Measurements from ENCODE around the gene EIF4A2.
A peak's percentile ranks its signal among the peaks of the same experiment; 100 is the strongest.
"Not testable (repeated sequence)": the region's sequence is repeated elsewhere in the genome, so short reads cannot be mapped to it uniquely, and the experiment has no call there.

EIF4A2 gene

GRCh38 chr3:186818956-186819355 lies 35.6 kb downstream of the EIF4A2 start:
- TF ChIP-seq TCF4 (CRISPR knock-in tag; IDR thresholded peaks at IDR 0.05; ENCODE audit: borderline replicate concordance): no peak
- TF ChIP-seq ARNTL (CRISPR knock-in tag; IDR thresholded peaks at IDR 0.05; ENCODE audit: borderline replicate concordance, low read depth): no peak
- TF ChIP-seq ZFP30 (CRISPR knock-in tag; IDR thresholded peaks at IDR 0.05): no peak
- no peak for TF ChIP-seq POU6F1 (CRISPR knock-in tag; IDR thresholded peaks at IDR 0.05; ENCODE audit: borderline replicate concordance, low read depth)
- no peak for TF ChIP-seq PPARA (CRISPR knock-in tag; IDR thresholded peaks at IDR 0.05; ENCODE audit: borderline replicate concordance)
- TF ChIP-seq, protein P1, sequence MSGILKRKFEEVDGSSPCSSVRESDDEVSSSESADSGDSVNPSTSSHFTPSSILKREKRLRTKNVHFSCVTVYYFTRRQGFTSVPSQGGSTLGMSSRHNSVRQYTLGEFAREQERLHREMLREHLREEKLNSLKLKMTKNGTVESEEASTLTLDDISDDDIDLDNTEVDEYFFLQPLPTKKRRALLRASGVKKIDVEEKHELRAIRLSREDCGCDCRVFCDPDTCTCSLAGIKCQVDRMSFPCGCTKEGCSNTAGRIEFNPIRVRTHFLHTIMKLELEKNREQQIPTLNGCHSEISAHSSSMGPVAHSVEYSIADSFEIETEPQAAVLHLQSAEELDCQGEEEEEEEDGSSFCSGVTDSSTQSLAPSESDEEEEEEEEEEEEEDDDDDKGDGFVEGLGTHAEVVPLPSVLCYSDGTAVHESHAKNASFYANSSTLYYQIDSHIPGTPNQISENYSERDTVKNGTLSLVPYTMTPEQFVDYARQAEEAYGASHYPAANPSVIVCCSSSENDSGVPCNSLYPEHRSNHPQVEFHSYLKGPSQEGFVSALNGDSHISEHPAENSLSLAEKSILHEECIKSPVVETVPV (CRISPR knock-in tag; IDR thresholded peaks at IDR 0.05): no peak
- no peak for TF ChIP-seq TOX (CRISPR knock-in tag; IDR thresholded peaks at IDR 0.05; ENCODE audit: borderline replicate concordance)
- TF ChIP-seq, protein P2, sequence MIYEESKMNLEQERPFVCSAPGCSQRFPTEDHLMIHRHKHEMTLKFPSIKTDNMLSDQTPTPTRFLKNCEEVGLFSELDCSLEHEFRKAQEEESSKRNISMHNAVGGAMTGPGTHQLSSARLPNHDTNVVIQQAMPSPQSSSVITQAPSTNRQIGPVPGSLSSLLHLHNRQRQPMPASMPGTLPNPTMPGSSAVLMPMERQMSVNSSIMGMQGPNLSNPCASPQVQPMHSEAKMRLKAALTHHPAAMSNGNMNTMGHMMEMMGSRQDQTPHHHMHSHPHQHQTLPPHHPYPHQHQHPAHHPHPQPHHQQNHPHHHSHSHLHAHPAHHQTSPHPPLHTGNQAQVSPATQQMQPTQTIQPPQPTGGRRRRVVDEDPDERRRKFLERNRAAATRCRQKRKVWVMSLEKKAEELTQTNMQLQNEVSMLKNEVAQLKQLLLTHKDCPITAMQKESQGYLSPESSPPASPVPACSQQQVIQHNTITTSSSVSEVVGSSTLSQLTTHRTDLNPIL (CRISPR knock-in tag; IDR thresholded peaks at IDR 0.05; ENCODE audit: low read depth): no peak
- TF ChIP-seq ZC3H10 (CRISPR knock-in tag; IDR thresholded peaks at IDR 0.05): no peak
- TF ChIP-seq SNAI2 (CRISPR knock-in tag; IDR thresholded peaks at IDR 0.05): no peak
- TF ChIP-seq GLIS3 (CRISPR knock-in tag; IDR thresholded peaks at IDR 0.05): no peak
- TF ChIP-seq ZFP3 (CRISPR knock-in tag; IDR thresholded peaks at IDR 0.05): no peak
- no peak for TF ChIP-seq ISL1 (CRISPR knock-in tag; IDR thresholded peaks at IDR 0.05)
- no peak for TF ChIP-seq ZNF8 (CRISPR knock-in tag; IDR thresholded peaks at IDR 0.05)
- TF ChIP-seq ZNF565 (CRISPR knock-in tag; conservative IDR thresholded peaks at IDR 0.05; ENCODE audit: low read depth): no peak
- no peak for TF ChIP-seq RARB (CRISPR knock-in tag; IDR thresholded peaks at IDR 0.05)
- TF ChIP-seq ZNF70 (CRISPR knock-in tag; IDR thresholded peaks at IDR 0.05): no peak
- no peak for TF ChIP-seq CSDC2 (CRISPR knock-in tag; IDR thresholded peaks at IDR 0.05)
- TF ChIP-seq, protein P3, sequence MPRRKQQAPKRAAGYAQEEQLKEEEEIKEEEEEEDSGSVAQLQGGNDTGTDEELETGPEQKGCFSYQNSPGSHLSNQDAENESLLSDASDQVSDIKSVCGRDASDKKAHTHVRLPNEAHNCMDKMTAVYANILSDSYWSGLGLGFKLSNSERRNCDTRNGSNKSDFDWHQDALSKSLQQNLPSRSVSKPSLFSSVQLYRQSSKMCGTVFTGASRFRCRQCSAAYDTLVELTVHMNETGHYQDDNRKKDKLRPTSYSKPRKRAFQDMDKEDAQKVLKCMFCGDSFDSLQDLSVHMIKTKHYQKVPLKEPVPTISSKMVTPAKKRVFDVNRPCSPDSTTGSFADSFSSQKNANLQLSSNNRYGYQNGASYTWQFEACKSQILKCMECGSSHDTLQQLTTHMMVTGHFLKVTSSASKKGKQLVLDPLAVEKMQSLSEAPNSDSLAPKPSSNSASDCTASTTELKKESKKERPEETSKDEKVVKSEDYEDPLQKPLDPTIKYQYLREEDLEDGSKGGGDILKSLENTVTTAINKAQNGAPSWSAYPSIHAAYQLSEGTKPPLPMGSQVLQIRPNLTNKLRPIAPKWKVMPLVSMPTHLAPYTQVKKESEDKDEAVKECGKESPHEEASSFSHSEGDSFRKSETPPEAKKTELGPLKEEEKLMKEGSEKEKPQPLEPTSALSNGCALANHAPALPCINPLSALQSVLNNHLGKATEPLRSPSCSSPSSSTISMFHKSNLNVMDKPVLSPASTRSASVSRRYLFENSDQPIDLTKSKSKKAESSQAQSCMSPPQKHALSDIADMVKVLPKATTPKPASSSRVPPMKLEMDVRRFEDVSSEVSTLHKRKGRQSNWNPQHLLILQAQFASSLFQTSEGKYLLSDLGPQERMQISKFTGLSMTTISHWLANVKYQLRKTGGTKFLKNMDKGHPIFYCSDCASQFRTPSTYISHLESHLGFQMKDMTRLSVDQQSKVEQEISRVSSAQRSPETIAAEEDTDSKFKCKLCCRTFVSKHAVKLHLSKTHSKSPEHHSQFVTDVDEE (CRISPR knock-in tag; IDR thresholded peaks at IDR 0.05): no peak
- no peak for ATAC-seq

DNA sequence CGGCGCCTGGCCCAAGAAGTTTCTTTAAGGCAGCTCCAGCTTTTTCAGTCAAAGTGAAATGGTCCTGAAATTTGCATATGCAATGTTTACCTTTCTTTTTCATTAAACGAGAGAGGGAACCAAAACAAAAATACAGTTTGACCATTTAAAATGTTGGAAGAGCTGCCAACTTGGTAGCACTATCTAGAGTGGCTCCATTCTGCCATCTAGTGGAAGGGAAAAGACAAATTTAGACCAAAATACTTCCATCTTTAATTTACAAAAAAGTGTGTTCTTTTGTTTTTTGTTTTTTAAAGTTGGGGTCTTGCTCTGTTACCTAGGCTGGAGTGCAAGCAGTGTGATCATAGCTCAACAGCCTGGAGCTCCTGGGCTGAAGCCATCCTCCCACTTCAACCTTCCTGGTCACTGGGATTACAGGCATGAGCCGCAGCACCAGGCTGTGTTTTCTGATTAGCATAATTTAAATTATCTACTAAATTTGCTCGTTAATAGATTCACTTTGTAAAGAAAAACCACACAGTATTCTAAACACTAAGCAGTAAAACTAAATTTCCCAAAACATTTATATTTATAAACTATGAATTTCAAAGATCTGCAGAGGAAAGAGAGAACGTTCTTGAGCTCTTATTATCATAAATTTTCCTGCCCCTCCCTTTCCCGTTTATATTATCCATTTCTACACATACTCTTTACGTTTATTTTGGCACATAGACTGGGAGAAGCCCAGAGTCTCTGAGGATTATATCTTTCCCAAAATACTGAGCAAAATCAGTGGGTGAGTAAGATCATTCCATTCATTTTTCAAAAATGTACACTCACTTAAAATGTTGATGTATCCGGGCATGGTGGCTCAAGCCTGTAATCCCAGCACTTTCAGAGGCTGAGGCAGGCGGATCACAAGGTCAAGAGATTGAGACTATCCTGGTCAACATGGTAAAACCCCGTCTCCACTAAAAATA lies 38.3 kb downstream of the EIF4A2 start:
- ATAC-seq: peak; percentile 74
- no peak for TF ChIP-seq PPARA (CRISPR knock-in tag; IDR thresholded peaks at IDR 0.05; ENCODE audit: borderline replicate concordance)
- TF ChIP-seq ISL1 (CRISPR knock-in tag; IDR thresholded peaks at IDR 0.05): 0 out of 2 replicates have a peak, but pooled peaks have one; percentile 7

GRCh38 chr3:186822388-186822759 lies 39.0 kb downstream of the EIF4A2 start:
- not testable (repeated sequence) for ATAC-seq

- TF ChIP-seq TOX (CRISPR knock-in tag; IDR thresholded peaks at IDR 0.05; ENCODE audit: borderline replicate concordance): no peak
- TF ChIP-seq ZFP30 (CRISPR knock-in tag; IDR thresholded peaks at IDR 0.05): no peak
- TF ChIP-seq TCF4 (CRISPR knock-in tag; IDR thresholded peaks at IDR 0.05; ENCODE audit: borderline replicate concordance): no peak
- TF ChIP-seq SNAI2 (CRISPR knock-in tag; IDR thresholded peaks at IDR 0.05): no peak
- no peak for TF ChIP-seq PPARA (CRISPR knock-in tag; IDR thresholded peaks at IDR 0.05; ENCODE audit: borderline replicate concordance)
- TF ChIP-seq ESRRG (CRISPR knock-in tag; IDR thresholded peaks at IDR 0.05): no peak
- TF ChIP-seq, protein P1 (CRISPR knock-in tag; IDR thresholded peaks at IDR 0.05): no peak
- no peak for TF ChIP-seq POU6F1 (CRISPR knock-in tag; IDR thresholded peaks at IDR 0.05; ENCODE audit: borderline replicate concordance, low read depth)
- TF ChIP-seq, protein P2 (CRISPR knock-in tag; IDR thresholded peaks at IDR 0.05; ENCODE audit: low read depth): no peak
- no peak for TF ChIP-seq RARB (CRISPR knock-in tag; IDR thresholded peaks at IDR 0.05)
- TF ChIP-seq ZNF8 (CRISPR knock-in tag; IDR thresholded peaks at IDR 0.05): no peak
- TF ChIP-seq ZNF565 (CRISPR knock-in tag; conservative IDR thresholded peaks at IDR 0.05; ENCODE audit: low read depth): no peak
- ATAC-seq: no peak
Observed at GRCh38 chr3:186823386-186823785, 40.0 kb downstream of the EIF4A2 start.

Measured in SK-N-SH treated with all-trans-retinoic acid at 6 μM for 48 hours (cell line).